GM12801 (cell line): ENCODE data around the gene RP9.

Source experiments
- CTCF ChIP-seq: IDR thresholded peaks from one replicate; pipeline ENCODE4 v1.5.1; 2011; ENCODE audit warnings: control low read depth; ENCODE audit not compliant: insufficient read length; ENCODE audit errors: extremely low read depth

Gene RP9

GRCh38 chr7:33109005-33109757, at the start of gene RP9:
Gene RP9 (minus strand): TSS chr7:33109404. CDS start chr7:33109372, 32 bp downstream.
- no peak for TF ChIP-seq CTCF

GRCh38 chr7:33157781-33158180, 48.6 kb upstream of the RP9 start:
- no peak for TF ChIP-seq CTCF

- TF ChIP-seq CTCF, result no peak
These were observed 48.1 kb upstream of the RP9 start for GRCh38 chr7:33157311-33157710.

- TF ChIP-seq CTCF, result no peak
These were observed 47.2 kb upstream of the RP9 start for GRCh38 chr7:33156441-33156840.

- TF ChIP-seq CTCF, result no peak
These were observed 46.6 kb upstream of the RP9 start for GRCh38 chr7:33155811-33156210.

GRCh38 chr7:33152087-33152486, 42.9 kb upstream of the RP9 start:
- TF ChIP-seq CTCF, result no peak

- TF ChIP-seq CTCF, result no peak
These were observed 36.0 kb upstream of the RP9 start for GRCh38 chr7:33145156-33145555.
